ENCODE data around the gene LHX3.

DNA sequence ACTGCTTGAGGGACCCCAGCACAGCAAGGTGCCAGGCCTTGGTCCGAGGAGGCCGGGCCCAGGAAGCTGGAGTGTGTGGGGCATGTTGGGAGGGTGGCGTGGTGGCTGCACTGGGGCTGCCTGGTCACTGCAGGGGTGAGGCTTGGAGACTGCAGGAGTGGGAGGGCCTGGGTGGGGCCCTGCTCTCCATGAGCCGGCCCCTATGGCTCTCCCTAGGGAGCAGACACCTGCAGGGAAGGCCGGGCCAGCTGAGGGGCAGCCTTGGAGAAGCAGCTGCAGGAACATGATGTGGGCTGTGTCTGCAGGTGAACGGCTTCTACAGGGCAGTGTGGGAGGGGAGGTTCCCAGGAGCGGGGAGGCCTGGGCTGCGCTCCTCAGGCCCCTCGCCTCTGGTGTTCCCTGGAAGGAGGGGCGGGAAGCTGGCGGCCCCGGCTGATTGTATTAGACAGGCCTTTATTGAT, 44.5 kb downstream of the LHX3 start:
- TF ChIP-seq, protein P1, sequence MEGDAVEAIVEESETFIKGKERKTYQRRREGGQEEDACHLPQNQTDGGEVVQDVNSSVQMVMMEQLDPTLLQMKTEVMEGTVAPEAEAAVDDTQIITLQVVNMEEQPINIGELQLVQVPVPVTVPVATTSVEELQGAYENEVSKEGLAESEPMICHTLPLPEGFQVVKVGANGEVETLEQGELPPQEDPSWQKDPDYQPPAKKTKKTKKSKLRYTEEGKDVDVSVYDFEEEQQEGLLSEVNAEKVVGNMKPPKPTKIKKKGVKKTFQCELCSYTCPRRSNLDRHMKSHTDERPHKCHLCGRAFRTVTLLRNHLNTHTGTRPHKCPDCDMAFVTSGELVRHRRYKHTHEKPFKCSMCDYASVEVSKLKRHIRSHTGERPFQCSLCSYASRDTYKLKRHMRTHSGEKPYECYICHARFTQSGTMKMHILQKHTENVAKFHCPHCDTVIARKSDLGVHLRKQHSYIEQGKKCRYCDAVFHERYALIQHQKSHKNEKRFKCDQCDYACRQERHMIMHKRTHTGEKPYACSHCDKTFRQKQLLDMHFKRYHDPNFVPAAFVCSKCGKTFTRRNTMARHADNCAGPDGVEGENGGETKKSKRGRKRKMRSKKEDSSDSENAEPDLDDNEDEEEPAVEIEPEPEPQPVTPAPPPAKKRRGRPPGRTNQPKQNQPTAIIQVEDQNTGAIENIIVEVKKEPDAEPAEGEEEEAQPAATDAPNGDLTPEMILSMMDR (IDR thresholded peaks at IDR 0.05): no peak
- TF ChIP-seq POLR2A (IDR thresholded peaks at IDR 0.05) (no peak), POLR2AphosphoS5 (IDR thresholded peaks at IDR 0.05) (no peak)

All from breast epithelium (tissue), 3 donors.